Uterus (tissue), 2 donors: ENCODE data around the gene GLIPR1L1.

Experiments used
- CTCF ChIP-seq, 4 experiments: fragments of 200-600 bp in 2 of 4; fragments of 450-650 bp in 2 of 4; sonication (generic) in 2 of 4; IDR thresholded peaks; one replicate each; pipeline ENCODE4 v1.5.1; 2016 to 2019; ENCODE audit warnings: antibody characterized with exemption in 4 of 4, mild to moderate bottlenecking in 2 of 4, moderate library complexity in 1 of 4
- POLR2A ChIP-seq, 2 donors: fragments of 450-650 bp; IDR thresholded peaks; one replicate each; pipeline ENCODE4 v1.6.1; 2016; ENCODE audit warnings: antibody characterized with exemption in 2 of 2, mild to moderate bottlenecking in 1 of 2, moderate library complexity in 1 of 2

- no peak for TF ChIP-seq CTCF (IDR thresholded peaks at IDR 0.05)
- TF ChIP-seq POLR2A (IDR thresholded peaks at IDR 0.05), result no peak
These were observed 31.7 kb upstream of the GLIPR1L1 start for GRCh38 chr12:75302781-75303180.
